Aortic smooth muscle cell (primary cell): ENCODE results near the gene UGT2B17. TPM values are rescaled to one million over a fixed set of nuclear protein-coding genes. Genes with fewer than 3 reads are reported as not detected.

ENCODE experiments used
- total RNA-seq: library from RNA; depleted of rRNA; stranded (reverse); fragments of >200 nt; gene quantifications from 2 replicates; pipeline ENCODE4 v1.2.3, GENCODE V29; 2014

UGT2B17 gene
- not detected in 2 replicates for total RNA-seq

GRCh38 chr4:68576272-68577125 lies at the start of gene UGT2B17:
Gene UGT2B17 (minus strand): TSS chr4:68576322. CDS start chr4:68568484, 7,838 bp downstream.

Other genes starting within 250 kb of the UGT2B17 start
- gene YTHDC1, start 226.2 kb downstream of the UGT2B17 start, total RNA-seq = 41.4 and 51.9 TPM in 2 replicates
- gene TMPRSS11E, start 128.9 kb downstream of the UGT2B17 start, total RNA-seq = not detected in 2 replicates
- not detected in 2 replicates for gene UGT2B15, start 94.3 kb upstream of the UGT2B17 start, total RNA-seq
- not detected in 2 replicates for gene UGT2B10, start 239.7 kb upstream of the UGT2B17 start, total RNA-seq